Activated CD8-positive, alpha-beta memory T cell treated with anti-CD3 and anti-CD28 coated beads, Interleukin-2, amount 50 U/mL, for 24 hours (primary cell): ENCODE data around the gene C11orf86.
"Not testable (repeated sequence)": the region's sequence is repeated elsewhere in the genome, so short reads cannot be mapped to it uniquely, and the experiment has no call there.

Source experiments
- DNase-seq: peaks from one replicate; pipeline ENCODE4 v3.0.0-alpha.2; 2020; ENCODE audit errors: extremely low read depth

Gene C11orf86

GRCh38 chr11:66967670-66968425 lies 7.3 kb upstream of the C11orf86 start:
- DNase-seq, result no peak

- no peak for DNase-seq
Observed at GRCh38 chr11:66969584-66970225, 5.4 kb upstream of the C11orf86 start.

DNA sequence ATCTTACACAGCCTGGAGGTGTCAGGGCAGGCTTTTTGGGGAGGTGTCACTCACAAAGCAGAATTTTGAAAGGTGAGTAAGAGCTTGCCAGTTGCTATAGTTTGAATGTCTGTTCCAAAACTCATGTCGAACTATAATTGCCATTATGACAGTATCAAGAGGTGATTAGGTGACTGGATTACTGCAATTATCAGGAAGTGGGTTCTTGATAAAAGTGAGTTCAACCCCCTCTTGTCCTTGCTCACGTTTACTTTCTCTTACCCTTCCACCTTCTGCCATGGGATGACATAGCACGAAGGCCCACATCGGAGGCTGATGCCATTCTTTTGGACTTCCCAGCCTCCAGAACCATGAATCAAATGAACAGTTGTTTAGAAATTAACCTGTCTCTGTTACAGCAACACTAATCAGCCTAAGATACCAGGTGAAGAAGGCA lies 4.7 kb upstream of the C11orf86 start:
- no peak for DNase-seq

DNA sequence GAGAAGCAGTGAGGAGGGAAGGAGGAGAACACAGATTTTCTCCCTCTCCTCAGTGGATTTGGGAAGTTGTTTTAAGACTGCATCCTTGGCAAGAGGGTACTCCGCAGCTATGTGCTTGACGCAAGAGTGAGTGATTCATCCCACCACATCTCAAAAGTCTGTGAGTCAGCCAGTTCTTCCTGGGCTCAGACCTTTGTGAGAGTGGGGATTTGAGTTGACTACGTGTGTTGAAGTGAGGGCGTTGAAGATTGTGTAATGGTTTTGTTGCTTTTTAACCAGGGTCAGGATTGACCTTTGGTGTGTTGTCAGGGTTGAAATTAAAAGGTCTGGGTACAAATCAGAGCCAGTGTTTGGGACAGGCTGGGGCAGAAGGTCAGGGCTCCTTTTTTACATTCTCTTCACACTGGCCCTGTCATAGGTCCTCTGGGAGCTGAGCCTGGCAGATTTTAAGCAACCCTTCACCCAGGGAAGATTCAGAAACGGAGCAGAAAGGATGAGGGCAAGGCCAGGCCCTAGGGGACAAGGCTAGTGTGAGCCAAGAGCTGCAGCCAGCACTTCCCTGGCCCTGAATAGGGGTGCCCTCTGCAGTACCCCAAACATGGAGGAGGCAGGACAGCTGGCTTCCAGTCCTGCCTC lies 4.2 kb upstream of the C11orf86 start:
- no peak for DNase-seq

DNA sequence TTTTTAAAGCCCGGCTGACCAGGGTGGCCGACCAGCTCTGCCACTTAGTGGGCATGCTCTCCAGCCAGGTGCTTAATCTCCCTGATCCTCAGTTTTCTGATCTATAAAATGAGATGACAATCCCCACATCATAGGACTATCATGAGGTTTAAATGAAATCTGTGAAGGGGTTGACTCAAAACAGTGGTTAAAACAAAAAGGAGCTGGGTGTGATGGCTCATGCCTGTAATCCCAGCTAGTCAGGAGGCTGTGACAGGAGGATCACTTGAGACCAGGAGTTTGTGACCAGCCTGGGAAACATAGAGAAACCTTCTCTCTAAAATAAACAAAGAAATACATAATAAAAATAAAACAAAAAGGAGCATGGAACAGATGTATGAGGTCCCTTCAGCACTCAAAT lies 3.6 kb upstream of the C11orf86 start:
- DNase-seq, result no peak

DNA sequence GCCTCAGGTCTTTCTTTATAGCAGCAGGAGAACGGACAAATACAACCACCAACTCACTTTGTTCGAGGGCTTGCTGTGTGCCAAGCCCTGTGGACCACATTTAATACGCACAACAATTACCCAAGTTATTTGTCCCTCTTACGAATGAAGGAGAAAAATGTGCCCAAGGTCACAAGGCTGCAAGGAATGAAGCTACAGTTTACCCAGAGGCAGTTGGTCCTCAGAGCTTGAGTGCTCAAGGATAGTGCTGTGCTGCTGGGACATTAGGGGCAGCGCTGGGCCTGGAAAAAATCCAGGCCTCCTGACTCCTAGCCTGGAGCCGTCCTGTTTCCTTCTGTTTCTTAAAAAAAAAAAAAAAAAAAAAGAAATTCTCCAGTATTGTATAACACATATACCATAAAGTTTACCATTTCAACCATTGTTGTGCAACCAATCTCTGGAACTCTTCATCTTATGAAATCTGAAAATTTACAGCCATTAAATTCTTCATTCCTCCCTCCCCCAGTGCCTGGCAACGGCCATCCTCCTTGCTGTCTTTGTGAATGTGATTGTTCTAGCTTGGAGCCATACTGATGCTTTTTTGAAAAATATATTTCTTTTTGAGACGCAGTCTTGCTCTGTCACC lies 1.0 kb upstream of the C11orf86 start:
- DNase-seq, result no peak

DNA sequence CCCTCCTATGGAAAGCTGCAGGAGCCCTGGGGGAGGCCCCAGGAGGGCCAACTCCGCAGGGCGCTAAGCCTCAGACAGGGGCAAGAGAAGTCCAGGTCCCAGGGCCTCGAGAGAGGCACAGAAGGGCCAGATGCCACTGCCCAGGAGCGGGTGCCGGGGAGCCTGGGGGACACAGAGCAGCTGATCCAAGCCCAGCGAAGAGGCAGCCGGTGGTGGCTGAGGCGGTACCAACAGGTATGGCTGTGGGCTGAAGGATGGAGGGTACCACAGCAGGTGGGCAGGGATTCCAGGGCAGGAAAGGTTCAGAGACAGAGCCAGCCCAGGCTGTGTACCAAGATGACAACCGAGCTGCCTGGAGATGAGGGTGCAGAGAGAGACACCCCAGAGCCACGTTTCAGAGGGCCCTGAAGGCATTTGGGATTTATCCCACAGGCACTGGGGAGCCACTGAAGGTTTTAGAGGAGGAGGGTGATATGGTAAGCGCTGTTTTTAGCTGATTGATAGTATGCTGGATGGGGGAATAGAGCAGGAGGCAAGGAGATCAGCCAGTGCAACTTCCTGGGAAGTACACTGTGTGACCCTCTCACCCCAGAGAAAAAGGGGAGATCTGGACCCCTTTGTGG lies 412 bp downstream of the C11orf86 start:
- no peak for DNase-seq

GRCh38 chr11:66976028-66976467 lies 944 bp downstream of the C11orf86 start:
- DNase-seq, result no peak

GRCh38 chr11:66976925-66977324 lies 1.8 kb downstream of the C11orf86 start:
- no peak for DNase-seq

- DNase-seq, result no peak
Observed at GRCh38 chr11:66978229-66978628, 3.1 kb downstream of the C11orf86 start.

GRCh38 chr11:66978717-66979116 lies 3.6 kb downstream of the C11orf86 start:
- no peak for DNase-seq

- DNase-seq, result no peak
Observed at GRCh38 chr11:66979336-66979980, 4.4 kb downstream of the C11orf86 start.

- DNase-seq, result no peak
Observed at GRCh38 chr11:66981976-66982578, 7.0 kb downstream of the C11orf86 start.

DNA sequence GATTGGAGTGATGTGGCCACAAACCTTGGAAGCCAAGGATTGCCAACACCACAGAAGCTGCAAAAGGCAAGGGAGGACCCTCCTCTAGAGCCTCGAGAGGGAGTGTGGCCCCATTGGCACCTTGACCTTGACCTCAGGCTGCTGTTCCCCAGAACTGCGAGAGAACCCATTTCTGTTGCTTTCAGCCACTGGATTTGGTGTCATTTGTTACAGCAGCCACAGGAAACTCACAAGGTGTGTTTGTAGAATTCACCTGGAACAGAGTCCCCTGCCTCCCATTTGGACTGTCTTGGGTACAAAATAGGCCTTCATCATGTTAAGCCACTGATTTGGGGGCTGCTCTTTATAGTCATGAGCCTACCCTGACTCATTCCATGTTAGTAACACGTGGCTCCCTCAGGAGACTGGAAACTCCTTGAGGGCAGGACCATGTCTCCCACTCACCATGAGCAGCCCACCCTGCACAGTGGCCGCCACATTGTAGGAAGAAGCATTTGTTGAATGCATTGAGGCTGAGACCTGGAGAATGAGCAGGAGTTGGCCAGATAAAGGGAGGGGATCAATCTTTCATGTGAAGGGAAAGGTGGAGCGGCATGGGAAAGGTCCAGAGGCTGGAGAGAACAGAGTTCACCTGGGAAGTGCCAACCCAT lies 8.3 kb downstream of the C11orf86 start:
- DNase-seq, result no peak

- DNase-seq, result no peak
Observed at GRCh38 chr11:66985508-66986177, 10.5 kb downstream of the C11orf86 start.

DNA sequence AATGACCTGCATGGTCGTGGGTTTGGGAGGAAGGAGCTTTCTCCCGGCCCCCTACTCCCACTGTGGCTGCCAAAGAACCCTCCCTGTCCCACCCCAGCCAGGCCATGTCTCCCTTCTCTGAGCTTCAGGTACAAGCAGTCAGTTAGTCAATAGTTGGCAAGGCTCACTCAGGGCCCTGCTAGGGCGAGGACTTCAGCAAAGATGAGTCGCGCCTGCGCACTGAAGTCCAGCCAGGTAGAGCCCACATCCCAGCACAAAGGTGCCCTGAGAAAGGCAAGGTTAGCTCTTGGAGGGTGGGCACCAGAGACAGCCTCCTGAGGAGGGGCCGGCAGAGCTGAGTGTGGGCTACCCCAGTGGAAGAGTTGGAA lies 11.1 kb downstream of the C11orf86 start:
- DNase-seq, result no peak

DNA sequence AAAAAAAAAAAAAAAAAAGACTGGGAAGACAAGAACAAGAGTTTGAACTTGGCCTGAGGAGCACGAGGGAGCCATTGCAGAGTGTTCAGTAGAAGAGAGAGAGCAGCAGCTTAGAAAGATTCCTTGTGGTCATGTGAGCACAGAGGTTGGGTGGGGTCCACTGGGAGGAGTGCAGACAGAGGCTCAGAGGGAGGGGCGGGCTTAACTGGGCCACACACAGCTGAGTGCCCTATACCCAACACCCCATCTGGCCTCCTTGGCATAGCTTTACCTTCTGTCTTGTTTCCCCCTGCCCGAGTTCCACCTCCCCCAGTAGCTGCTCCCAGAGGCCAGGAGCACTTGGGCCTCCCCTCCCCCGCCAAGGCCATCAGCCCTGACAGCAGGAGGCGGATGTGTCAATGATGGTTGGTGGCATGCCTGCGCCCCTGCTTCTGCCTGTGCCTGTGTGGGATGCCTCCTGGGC lies 12.1 kb downstream of the C11orf86 start:
- DNase-seq, result no peak

- DNase-seq, result no peak
Observed at GRCh38 chr11:66987924-66988637, 13.0 kb downstream of the C11orf86 start.

DNA sequence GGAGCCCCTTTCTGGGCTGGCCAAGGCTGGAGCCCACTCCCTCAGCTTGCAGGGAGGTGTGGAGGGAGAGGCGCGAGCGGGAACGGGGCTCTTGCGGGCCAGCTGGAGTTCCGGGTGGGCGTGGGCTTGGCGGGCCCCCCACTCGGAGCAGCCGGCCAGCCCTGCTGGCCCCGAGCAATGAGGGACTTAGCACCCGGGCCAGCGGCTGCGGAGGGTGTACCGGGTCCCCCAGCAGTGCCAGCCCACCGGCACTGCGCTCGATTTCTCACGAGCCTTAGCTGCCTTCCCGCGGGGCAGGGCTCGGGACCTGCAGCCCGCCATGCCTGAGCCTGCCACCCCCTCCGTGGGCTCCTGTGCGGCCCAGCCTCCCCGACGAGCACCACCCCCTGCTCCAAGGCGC lies 13.6 kb downstream of the C11orf86 start:
- DNase-seq, result not testable (repeated sequence)
